Measurements from ENCODE around the gene SNCB. TPM values are rescaled to one million over a fixed set of nuclear protein-coding genes. Genes with fewer than 3 reads are reported as not detected.

Gene SNCB
- total and polyA plus RNA-seq, 2 of the 8 experiments (the other 6 are each of a cell fraction or from before 2014, with no cell fraction given) = 4.2 to 5.9 TPM

DNA sequence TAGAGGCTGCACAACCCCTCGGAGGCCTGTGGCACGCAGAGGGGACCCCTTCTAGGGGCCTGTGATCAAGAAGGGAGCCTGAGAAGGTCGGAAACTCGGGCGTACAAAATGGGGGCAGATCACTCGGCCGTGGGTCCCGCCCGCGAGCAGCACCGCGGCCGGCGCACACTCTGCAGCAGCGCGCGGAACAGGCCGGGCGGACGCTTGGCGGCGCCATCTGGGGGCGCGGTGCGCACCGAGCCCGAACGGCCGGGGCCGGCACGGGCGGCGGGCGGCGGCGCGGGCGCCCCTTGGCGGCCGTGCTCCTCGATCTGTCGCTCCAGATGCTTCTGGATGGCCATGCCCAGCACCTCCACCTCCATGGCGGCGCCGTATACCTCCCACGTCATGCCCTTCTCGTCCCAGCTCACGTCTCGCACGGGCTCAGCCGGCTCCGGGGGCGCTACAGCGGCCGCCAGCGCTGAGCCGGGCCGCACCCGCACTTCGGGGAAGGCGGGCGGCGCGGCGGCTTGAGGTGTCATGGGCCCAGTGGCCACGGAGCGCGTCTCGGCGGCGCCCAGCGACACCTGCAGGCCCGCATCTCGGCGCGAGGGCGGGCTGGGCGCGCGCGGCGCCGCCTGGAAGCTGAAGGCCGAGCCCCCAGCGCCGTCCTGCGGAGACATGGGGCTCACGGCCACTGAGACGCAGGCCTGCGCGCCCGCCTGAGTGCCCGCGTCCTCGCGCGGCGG, 33.5 kb downstream of the SNCB start (continued):
- TF ChIP-seq CEBPB (IDR thresholded peaks at IDR 0.05; ENCODE audit: low read depth, low read length) = no peak
- TF ChIP-seq CHD1 (IDR thresholded peaks at IDR 0.05; ENCODE audit: low read depth, low read length) = no peak
